Measurements from ENCODE around the gene COX6A2. TPM values are rescaled to one million over a fixed set of nuclear protein-coding genes. Genes with fewer than 3 reads are reported as not detected.

COX6A2 gene
- polyA plus RNA-seq, 1 of the 3 experiments (the other 2 are of a cell fraction) = not detected

DNA sequence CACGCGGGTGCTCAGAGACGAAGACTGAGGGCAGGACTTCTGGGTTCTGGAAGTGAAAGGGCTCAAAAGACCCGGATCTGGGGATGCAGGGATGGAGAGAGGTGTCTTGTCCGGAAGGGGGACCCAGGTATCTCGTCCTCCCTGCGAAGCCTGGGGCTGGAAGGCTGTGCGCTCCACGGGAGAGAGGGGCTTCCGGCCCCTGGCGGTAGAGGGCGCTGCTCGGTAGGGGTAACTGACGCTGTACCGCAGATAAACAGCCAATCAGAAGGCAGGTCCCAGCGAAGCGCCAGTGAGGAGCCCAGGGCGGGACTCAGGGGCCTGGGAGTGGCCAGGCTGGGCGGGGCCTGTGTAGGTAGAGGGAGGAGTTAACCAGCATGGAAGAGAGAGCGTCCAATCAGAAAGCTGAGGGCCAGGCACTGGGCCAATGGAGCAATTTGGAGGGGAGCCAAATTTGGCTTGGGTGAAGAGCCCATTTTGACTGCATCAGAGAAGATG lies 44.6 kb upstream of the COX6A2 start (continued):
- TF ChIP-seq TCF12 (IDR thresholded peaks at IDR 0.05) = no peak
- TF ChIP-seq, protein P1, sequence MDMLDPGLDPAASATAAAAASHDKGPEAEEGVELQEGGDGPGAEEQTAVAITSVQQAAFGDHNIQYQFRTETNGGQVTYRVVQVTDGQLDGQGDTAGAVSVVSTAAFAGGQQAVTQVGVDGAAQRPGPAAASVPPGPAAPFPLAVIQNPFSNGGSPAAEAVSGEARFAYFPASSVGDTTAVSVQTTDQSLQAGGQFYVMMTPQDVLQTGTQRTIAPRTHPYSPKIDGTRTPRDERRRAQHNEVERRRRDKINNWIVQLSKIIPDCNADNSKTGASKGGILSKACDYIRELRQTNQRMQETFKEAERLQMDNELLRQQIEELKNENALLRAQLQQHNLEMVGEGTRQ (IDR thresholded peaks at IDR 0.05; ENCODE audit: borderline replicate concordance, low read depth, low read length) = no peak
- TF ChIP-seq RAD21 (IDR thresholded peaks at IDR 0.05; ENCODE audit: low read length) = no peak; the same call in 1 of the 2 replicates
- no peak for TF ChIP-seq NRF1 (IDR thresholded peaks at IDR 0.05; ENCODE audit: low read depth, low read length)
- TF ChIP-seq, protein P2, sequence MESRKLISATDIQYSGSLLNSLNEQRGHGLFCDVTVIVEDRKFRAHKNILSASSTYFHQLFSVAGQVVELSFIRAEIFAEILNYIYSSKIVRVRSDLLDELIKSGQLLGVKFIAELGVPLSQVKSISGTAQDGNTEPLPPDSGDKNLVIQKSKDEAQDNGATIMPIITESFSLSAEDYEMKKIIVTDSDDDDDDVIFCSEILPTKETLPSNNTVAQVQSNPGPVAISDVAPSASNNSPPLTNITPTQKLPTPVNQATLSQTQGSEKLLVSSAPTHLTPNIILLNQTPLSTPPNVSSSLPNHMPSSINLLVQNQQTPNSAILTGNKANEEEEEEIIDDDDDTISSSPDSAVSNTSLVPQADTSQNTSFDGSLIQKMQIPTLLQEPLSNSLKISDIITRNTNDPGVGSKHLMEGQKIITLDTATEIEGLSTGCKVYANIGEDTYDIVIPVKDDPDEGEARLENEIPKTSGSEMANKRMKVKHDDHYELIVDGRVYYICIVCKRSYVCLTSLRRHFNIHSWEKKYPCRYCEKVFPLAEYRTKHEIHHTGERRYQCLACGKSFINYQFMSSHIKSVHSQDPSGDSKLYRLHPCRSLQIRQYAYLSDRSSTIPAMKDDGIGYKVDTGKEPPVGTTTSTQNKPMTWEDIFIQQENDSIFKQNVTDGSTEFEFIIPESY (IDR thresholded peaks at IDR 0.05; ENCODE audit: borderline replicate concordance, low read depth) = no peak
- TF ChIP-seq TEAD4 (IDR thresholded peaks at IDR 0.05; ENCODE audit: borderline replicate concordance, insufficient read depth) = no peak
- TF ChIP-seq GATA2 (CRISPR knock-in tag; IDR thresholded peaks at IDR 0.05) = no peak

GRCh38 chr16:31471875-31472708 lies 43.9 kb upstream of the COX6A2 start, which contains the start of gene TGFB1I1:
TSS of gene TGFB1I1 (plus strand) at chr16:31472152. CDS start at chr16:31472189, 37 bp downstream.
- peak within 1 kb of the TSS; percentile 86 for H2AFZ ChIP-seq (ENCODE audit: low read depth)
- CTCF ChIA-PET = interaction anchor here (0.6 to 5.7 kb wide), 6 partner anchors 10 to 239 kb away, joined by 3 to 68 read pairs (median 4); partner anchors contain the start of genes ARMC5 and ZNF843
- POLR2A ChIA-PET = interaction anchor here (1.0 to 1.3 kb wide), 6 partner anchors 11 to 354 kb away, joined by 3 to 12 read pairs (median 5); partner anchors contain the start of genes ARMC5, KAT8 and RUSF1

More at GRCh38 chr16:31471875-31472708, 43.9 kb upstream of the COX6A2 start, which contains the start of gene TGFB1I1:
- H3K27me3 ChIP-seq (ENCODE audit: insufficient read depth) = no peaks in the 10 kb centered on the region
- under 1% methylated on average over 27 of the region's 63 CpGs for WGBS (ENCODE audit: low lambda C conversion rate)
- H3F3A ChIP-seq (replicated peaks; ENCODE audit: insufficient read depth) = peaks cover 34% of the 10 kb centered on the region
- H3K9ac ChIP-seq = peak within 1 kb of the TSS; percentile 97
- H3K27ac ChIP-seq (ENCODE audit: low read depth in 2 of 2, low read length in 1 of 2) = peak within 1 kb of the TSS; percentile 74 to 94
- H3K4me1 ChIP-seq (ENCODE audit: control insufficient read depth in 1 of 2, insufficient read depth in 2 of 2, low read depth in 1 of 2, low read length in 1 of 2) = peaks cover 0 to 12% of the 10 kb centered on the region in 2 experiments; a peak in 1 of 4 replicates
- H3K36me3 ChIP-seq (replicated peaks in 1 of 2; ENCODE audit: control insufficient read depth in 1 of 2, insufficient read depth in 2 of 2, low read length in 1 of 2) = peaks cover 23 to 24% of the 10 kb centered on the region in 2 experiments
- peak within 1 kb of the TSS; percentile 54 to 81 for H3K4me3 ChIP-seq (ENCODE audit: low read depth in 2 of 2, low read length in 1 of 2)
- DNase-seq = peak; percentile 89
- no peaks in the 10 kb centered on the region for H3K9me2 ChIP-seq
- peak within 1 kb of the TSS; percentile 75 for H3K4me2 ChIP-seq
- H4K20me1 ChIP-seq (ENCODE audit: insufficient read depth) = peaks cover 20% of the 10 kb centered on the region
- no peaks in the 10 kb centered on the region for H3K9me3 ChIP-seq
- peaks cover 45% of the 10 kb centered on the region for H3K79me2 ChIP-seq (ENCODE audit: insufficient read depth)
- TF ChIP-seq ELF1 (IDR thresholded peaks at IDR 0.05) (no peak; the same call in 1 of the 2 replicates), RCOR1 (IDR thresholded peaks at IDR 0.05; ENCODE audit: low read length) (no peak), GABPA (IDR thresholded peaks at IDR 0.05; ENCODE audit: low read depth) (peak; percentile 25; the same call in 1 of the 2 replicates), YY1 (IDR thresholded peaks at IDR 0.05; ENCODE audit: low read depth) (peak; percentile 54; the same call in 1 of the 2 replicates), POLR2AphosphoS5 (IDR thresholded peaks at IDR 0.05; ENCODE audit: low read depth, low read length) (peak; percentile 78), NRF1 (IDR thresholded peaks at IDR 0.05; ENCODE audit: low read depth, low read length) (no peak), TEAD4 (IDR thresholded peaks at IDR 0.05; ENCODE audit: borderline replicate concordance, insufficient read depth) (no peak)
